ENCODE data around the gene TYW5. TPM values are rescaled to one million over a fixed set of nuclear protein-coding genes. Genes with fewer than 3 reads are reported as not detected.
A peak's percentile ranks its signal among the peaks of the same experiment; 100 is the strongest.

The TYW5 gene
- total RNA-seq = 10 to 100 TPM in 1 of 4 donors, 1 to 10 TPM in 3; 6.3 to 12.2 (median 6.9) TPM

GRCh38 chr2:199955339-199956061 lies at the start of gene TYW5, which contains the start of gene MAIP1:
Gene TYW5 (minus strand): TSS chr2:199955491. CDS start chr2:199955470, 21 bp downstream.
Gene MAIP1 (plus strand): TSS chr2:199955582. CDS start chr2:199955799, 217 bp downstream.
- Histone ChIP-seq H3K36me3 (peaks cover 3 to 19% (median 7%) of the 10 kb centered on the region in 3 donors), H3K4me1 (peaks cover 0 to 45% (median 21%) of the 10 kb centered on the region in 4 donors), H3K27me3 (no peaks in the 10 kb centered on the region), H3K4me3 (peak within 1 kb of the TSS; percentile 62 to 81 (median 76)), H3K9me3 (no peaks in the 10 kb centered on the region), H3K27ac (peak within 1 kb of the TSS; percentile 68 to 94 (median 90))
- WGBS, 2 donors = 0 to 1% methylated on average over 23 to 49 of the region's 64 CpGs
- peak; percentile 57 to 73 for DNase-seq (ENCODE audit: low spot score in 2 of 2)
- TF ChIP-seq EP300 (IDR thresholded peaks at IDR 0.05) = peak in 1 of 2 donors; percentile 86
- peak in 3 of 5 experiments; percentile 11 to 63 (median 54) for TF ChIP-seq CTCF (IDR thresholded peaks at IDR 0.05)
- TF ChIP-seq POLR2A (IDR thresholded peaks at IDR 0.05) = peak; percentile 7 to 49

- TF ChIP-seq EP300 (IDR thresholded peaks at IDR 0.05) (no peak), POLR2A (IDR thresholded peaks at IDR 0.05) (no peak), CTCF (IDR thresholded peaks at IDR 0.05) (no peak)
- DNase-seq (ENCODE audit: low spot score in 2 of 2) = no peak
- H3K36me3 ChIP-seq = no peaks in the 10 kb centered on the region
- no peaks in the 10 kb centered on the region for H3K9me3 ChIP-seq
- H3K27me3 ChIP-seq = no peaks in the 10 kb centered on the region
- WGBS, 2 donors = 38 to 54% methylated on average over 1 of the region's 1 CpG
- no peak overlapping the region for H3K27ac ChIP-seq
- no peak overlapping the region for H3K4me3 ChIP-seq
- no peaks in the 10 kb centered on the region for H3K4me1 ChIP-seq
Observed at GRCh38 chr2:200003444-200003843, 48.2 kb upstream of the TYW5 start.

GRCh38 chr2:200000444-200001163 lies 45.3 kb upstream of the TYW5 start:
- no peaks in the 10 kb centered on the region for H3K27me3 ChIP-seq
- no peaks in the 10 kb centered on the region for H3K36me3 ChIP-seq
- no peaks in the 10 kb centered on the region for H3K4me1 ChIP-seq
- no peaks in the 10 kb centered on the region for H3K9me3 ChIP-seq
- H3K4me3 ChIP-seq = no peak overlapping the region
- no peak for TF ChIP-seq POLR2A (IDR thresholded peaks at IDR 0.05)
- TF ChIP-seq EP300 (IDR thresholded peaks at IDR 0.05) = no peak
- TF ChIP-seq CTCF (IDR thresholded peaks at IDR 0.05) = no peak
- 69 to 74% methylated on average over 2 of the region's 2 CpGs for WGBS, 2 donors
- no peak overlapping the region for H3K27ac ChIP-seq
- DNase-seq (ENCODE audit: low spot score in 2 of 2) = no peak

- H3K27ac ChIP-seq = no peak overlapping the region
- TF ChIP-seq EP300 (IDR thresholded peaks at IDR 0.05) = no peak
- no peak for TF ChIP-seq POLR2A (IDR thresholded peaks at IDR 0.05)
- TF ChIP-seq CTCF (IDR thresholded peaks at IDR 0.05) = no peak
- H3K27me3 ChIP-seq = no peaks in the 10 kb centered on the region
- WGBS, 2 donors = 89% methylated on average over 4 of the region's 4 CpGs
- H3K4me3 ChIP-seq = no peak overlapping the region
- H3K9me3 ChIP-seq = no peaks in the 10 kb centered on the region
- no peaks in the 10 kb centered on the region for H3K4me1 ChIP-seq
- H3K36me3 ChIP-seq = no peaks in the 10 kb centered on the region
- DNase-seq (ENCODE audit: low spot score in 2 of 2) = no peak
Observed at GRCh38 chr2:199999166-199999565, 43.9 kb upstream of the TYW5 start.

GRCh38 chr2:199997296-199997695 lies 42.0 kb upstream of the TYW5 start:
- Histone ChIP-seq H3K9me3 (no peaks in the 10 kb centered on the region), H3K4me3 (no peak overlapping the region), H3K27me3 (no peaks in the 10 kb centered on the region), H3K27ac (no peak overlapping the region), H3K4me1 (no peaks in the 10 kb centered on the region), H3K36me3 (no peaks in the 10 kb centered on the region)
- DNase-seq (ENCODE audit: low spot score in 2 of 2) = no peak
- 91 to 97% methylated on average over 3 of the region's 3 CpGs for WGBS, 2 donors
- no peak for TF ChIP-seq CTCF (IDR thresholded peaks at IDR 0.05)
- TF ChIP-seq EP300 (IDR thresholded peaks at IDR 0.05) = no peak

All from tibial nerve (tissue), 4 donors.